HCT116 (cell line): Measurements from ENCODE around the gene RAET1L. TPM values are rescaled to one million over a fixed set of nuclear protein-coding genes. Genes with fewer than 3 reads are reported as not detected.

Source experiments
- ATAC-seq: fragments of 200-7000 bp; cut with Tn5 transposase; 2 replicates; pipeline ENCODE4 v1.9.1; 2020; ENCODE audit warnings: mild to moderate bottlenecking, moderate library complexity
- BruUV-seq: library from RNA; stranded (reverse); fragments of 400-500 nt; replicated peaks from 2 replicates; lab custom pipeline; 2021; lab: Mats Ljungman, UMichigan
- CTCF ChIA-PET: fragments of 300-600 bp; sonication (Branson Sonifier 250); formaldehyde crosslinking; loops from one replicate; lab custom pipeline; 2021; ENCODE audit warnings: antibody characterized with exemption; lab: Charles Lee
- POLR2A ChIA-PET: fragments of 300-600, 350-600 bp; sonication (Branson Sonifier 250); formaldehyde crosslinking; loops from one replicate; lab custom pipeline; 2021; ENCODE audit warnings: antibody characterized with exemption; lab: Charles Lee
- RAD21 ChIA-PET, 2 experiments: fragments of 300-600 bp; sonication (Branson Sonifier 250); formaldehyde crosslinking; loops; one replicate each; lab custom pipeline; 2023; ENCODE audit warnings: low total read pairs in 2 of 2; ENCODE audit not compliant: uncharacterized antibody in 2 of 2, unreplicated experiment in 2 of 2, low non-redundant PET in 1 of 2; lab: Charles Lee
- DNase-seq: peaks from one replicate; pipeline ENCODE4 v3.0.0-alpha.2; 2010; ENCODE audit warnings: low read depth, low spot score
- H2AFZ ChIP-seq: fragments of 200-600 bp; shearing (Covaris generic), sonication (generic); 2 replicates; pipeline ENCODE4 v1.6.1; 2017; ENCODE audit warnings: low read depth, mixed run types, mixed read lengths, antibody characterized with exemption, low read length; ENCODE audit not compliant: poor library complexity, severe bottlenecking
- H3K27ac ChIP-seq: 2 replicates; pipeline ENCODE4 v1.5.1; 2012; ENCODE audit warnings: low read depth, low read length
- H3K27me3 ChIP-seq: fragments of 200-600 bp; sonication (generic); 2 replicates; pipeline ENCODE4 v1.6.1; 2016; ENCODE audit warnings: mixed run types, low read length, mixed read lengths; ENCODE audit not compliant: insufficient read depth
- H3K36me3 ChIP-seq, 2 experiments: fragments of 200-500 bp in 1 of 2; fragments of 200-600 bp in 1 of 2; sonication (Bioruptor generic) in 1 of 2; sonication (generic) in 1 of 2; 2 replicates each; pipeline versions ENCODE4 v1.5.1 to v1.6.1; 2014 to 2016; ENCODE audit warnings: low read length in 2 of 2, inconsistent platforms in 1 of 2, mixed read lengths in 1 of 2, mixed run types in 1 of 2; ENCODE audit not compliant: insufficient read depth in 2 of 2, control insufficient read depth in 1 of 2
- H3K4me1 ChIP-seq, 2 experiments: fragments of 200-600 bp in 1 of 2; sonication (generic) in 1 of 2; 2 replicates each; pipeline versions ENCODE4 v1.5.1 to v1.6.1; 2012 to 2017; ENCODE audit warnings: low read length in 2 of 2, inconsistent platforms in 1 of 2, mild to moderate bottlenecking in 1 of 2, mixed read lengths in 1 of 2, mixed run types in 1 of 2, moderate library complexity in 1 of 2; ENCODE audit not compliant: insufficient read depth in 2 of 2, control insufficient read depth in 1 of 2
- H3K4me2 ChIP-seq: fragments of 200-600 bp; sonication (generic); 2 replicates; pipeline ENCODE4 v1.6.1; 2017; ENCODE audit warnings: mixed run types, low read length, mixed read lengths
- H3K4me3 ChIP-seq, 2 experiments: fragments of 200-600 bp in 1 of 2; sonication (generic) in 1 of 2; replicated peaks in 1 of 2; 2 replicates each; pipeline ENCODE4 v1.5.1; 2011 to 2016; ENCODE audit warnings: low read length in 2 of 2, control low read depth in 1 of 2, low read depth in 1 of 2, mild to moderate bottlenecking in 1 of 2, mixed read lengths in 1 of 2, mixed run types in 1 of 2
- H3K79me2 ChIP-seq: fragments of 200-600 bp; sonication (generic); 2 replicates; pipeline ENCODE4 v1.6.1; 2017; ENCODE audit warnings: mild to moderate bottlenecking, mixed run types, low read length, moderate library complexity, mixed read lengths; ENCODE audit not compliant: insufficient read depth
- H3K9ac ChIP-seq: fragments of 200-600 bp; sonication (generic); 2 replicates; pipeline ENCODE4 v1.6.1; 2016; ENCODE audit warnings: low read length, mixed read lengths
- H3K9me2 ChIP-seq: fragments of 200-600 bp; sonication (generic), shearing (Covaris generic); 2 replicates; pipeline ENCODE4 v1.6.1; 2017; ENCODE audit warnings: mixed run types, mild to moderate bottlenecking, moderate library complexity; ENCODE audit not compliant: insufficient read depth
- H3K9me3 ChIP-seq, 2 experiments: fragments of 200-500 bp in 1 of 2; fragments of 200-600 bp in 1 of 2; sonication (Bioruptor generic) in 1 of 2; sonication (generic) in 1 of 2; 2 replicates each; pipeline ENCODE4 v1.6.1; 2014 to 2017; ENCODE audit warnings: low read length in 2 of 2, mixed read lengths in 2 of 2, inconsistent platforms in 1 of 2, low read depth in 1 of 2, mild to moderate bottlenecking in 1 of 2, mixed run types in 1 of 2, moderate library complexity in 1 of 2; ENCODE audit not compliant: control insufficient read depth in 1 of 2, insufficient read depth in 1 of 2
- H4K20me1 ChIP-seq: fragments of 200-600 bp; sonication (generic), shearing (Covaris generic); 2 replicates; pipeline ENCODE4 v1.6.1; 2017; ENCODE audit warnings: mixed run types, mild to moderate bottlenecking, moderate library complexity; ENCODE audit not compliant: insufficient read depth
- CTCF ChIP-seq, 3 experiments: fragments of 200-600 bp in 1 of 3; sonication (generic) in 1 of 3; IDR thresholded peaks in 2 of 3; conservative IDR thresholded peaks in 1 of 3; 2 replicates each; pipeline ENCODE4 v1.5.1; 2012 to 2017; ENCODE audit warnings: low read depth in 2 of 3, low read length in 2 of 3, antibody characterized with exemption in 1 of 3, borderline replicate concordance in 1 of 3, control low read depth in 1 of 3, mild to moderate bottlenecking in 1 of 3, mixed read lengths in 1 of 3, mixed run types in 1 of 3, moderate library complexity in 1 of 3; ENCODE audit not compliant: insufficient read depth in 1 of 3
- EZH2phosphoT487 ChIP-seq: fragments of 200-600 bp; IDR thresholded peaks from 2 replicates; pipeline ENCODE4 v1.6.1; 2018; ENCODE audit warnings: antibody characterized with exemption, borderline replicate concordance
- REST ChIP-seq: IDR thresholded peaks from 2 replicates; pipeline ENCODE4 v1.6.1; 2012; ENCODE audit warnings: low read depth
- ZBTB33 ChIP-seq: IDR thresholded peaks from 2 replicates; pipeline ENCODE4 v1.6.1; 2011; ENCODE audit warnings: mild to moderate bottlenecking, low read length, moderate library complexity; ENCODE audit not compliant: insufficient replicate concordance; ENCODE audit errors: extremely low read depth
- intact Hi-C: fragments of 100-400 bp; cut with micrococcal nuclease; formaldehyde crosslinking; loops from 2 replicates; pipeline ENCODE4 v1.10.0; 2022
- total RNA-seq: library from RNA; stranded (reverse); gene quantifications from one replicate; pipeline ENCODE4 v1.2.1, GENCODE V29; 2021; ENCODE audit not compliant: unreplicated experiment

RAET1L gene
- total RNA-seq, 1 experiment from 2014 or later, result 1.5 TPM

GRCh38 chr6:149995971-149996370 is 29.4 kb downstream of the RAET1L start (continued):
- no peak for TF ChIP-seq ZBTB33

- DNase-seq (no peak), ATAC-seq (no peak)
- H3K9me2 ChIP-seq, result no peaks in the 10 kb centered on the region
- H3K27me3 ChIP-seq, result peaks cover 16% of the 10 kb centered on the region
- no peak overlapping the region for H3K27ac ChIP-seq
- H3K4me3 ChIP-seq, result no peak overlapping the region
- no peak overlapping the region for H3K4me2 ChIP-seq
- CTCF ChIA-PET, result interaction anchor here (1.2 kb wide), 1 partner anchor 12 kb away, joined by 3 read pairs; no protein-coding TSS in a partner anchor
- POLR2A ChIA-PET, result no interaction called here
- no peaks in the 10 kb centered on the region for H3K79me2 ChIP-seq
- H3K4me1 ChIP-seq, result no peaks in the 10 kb centered on the region
- intact Hi-C loops, result no loop called here
- no peak overlapping the region for H3K9ac ChIP-seq
- H4K20me1 ChIP-seq, result no peaks in the 10 kb centered on the region
- H3K36me3 ChIP-seq, result peaks cover 0 to 2% of the 10 kb centered on the region in 2 experiments; a peak in 1 of 4 replicates
- RAD21 ChIA-PET, result no interaction called here
- no peak for TF ChIP-seq REST
- no peak for TF ChIP-seq CTCF (IDR thresholded peaks at IDR 0.05 in 2 of 3, conservative IDR thresholded peaks at IDR 0.05 in 1 of 3; ENCODE audit: borderline replicate concordance in 1 of 3, insufficient read depth in 1 of 3, low read depth in 2 of 3, low read length in 2 of 3)
- TF ChIP-seq EZH2phosphoT487, result no peak
- TF ChIP-seq, all 23 proteins: peak for 0
- no peak overlapping the region for H2AFZ ChIP-seq
- no peaks in the 10 kb centered on the region for H3K9me3 ChIP-seq
- no TSS peak for BruUV-seq
Observed at GRCh38 chr6:149995235-149995750, 30.0 kb downstream of the RAET1L start.
